Tibial artery (tissue), 4 donors: ENCODE measurements around the gene SMCO1.

ENCODE experiments used
- DNase-seq, 2 donors: peaks; one replicate each; pipeline ENCODE4 v3.0.0-alpha.2; 2019
- H3K27ac ChIP-seq, 2 donors: fragments of 200-600 bp; sonication (generic) in 1 of 2; 1 replicate in 1 of 2; 2 replicates in 1 of 2; pipeline ENCODE4 v1.5.1; 2018 to 2019; ENCODE audit warnings: mild to moderate bottlenecking in 1 of 2
- H3K27me3 ChIP-seq, 2 donors: fragments of 200-600 bp; sonication (generic) in 1 of 2; one replicate each; pipeline versions ENCODE4 v1.5.1 to v1.6.0; 2016 to 2019
- H3K36me3 ChIP-seq, 3 donors: fragments of 200-600 bp; sonication (generic) in 2 of 3; one replicate each; pipeline ENCODE4 v1.5.1; 2016 to 2019; ENCODE audit warnings: mild to moderate bottlenecking in 2 of 3
- H3K4me1 ChIP-seq, 4 donors: fragments of 200-600 bp; sonication (generic) in 2 of 4; 1 replicate in 3 of 4; 2 replicates in 1 of 4; pipeline ENCODE4 v1.5.1; 2016 to 2019
- H3K4me3 ChIP-seq, 2 donors: fragments of 200-600 bp; sonication (generic) in 1 of 2; 1 replicate in 1 of 2; 2 replicates in 1 of 2; pipeline ENCODE4 v1.5.1; 2018 to 2019; ENCODE audit warnings: mild to moderate bottlenecking in 2 of 2
- H3K9me3 ChIP-seq, 3 donors: fragments of 200-600 bp; sonication (generic) in 1 of 3; one replicate each; pipeline ENCODE4 v1.5.1; 2016 to 2019
- CTCF ChIP-seq, 2 experiments: fragments of 200-600 bp in 1 of 2; fragments of 450-650 bp in 1 of 2; IDR thresholded peaks; one replicate each; pipeline ENCODE4 v1.5.1; 2017 to 2019; ENCODE audit warnings: antibody characterized with exemption in 2 of 2, mild to moderate bottlenecking in 1 of 2, moderate library complexity in 1 of 2
- intact Hi-C: fragments of 100-400 bp; cut with DNase I; formaldehyde crosslinking; loops from one replicate; pipeline ENCODE4 v1.15.0; 2023; ENCODE audit warnings: low total_unique reads

SMCO1 gene

GRCh38 chr3:196503196-196504076, 11.7 kb downstream of the SMCO1 start, which contains the start of gene RNF168:
TSS of gene RNF168 (minus strand) at chr3:196503768. CDS start at chr3:196503173, 595 bp downstream.
- Histone ChIP-seq H3K9me3 (peaks cover 0 to 6% (median 0%) of the 10 kb centered on the region in 3 donors), H3K36me3 (no peaks in the 10 kb centered on the region), H3K27ac (peak within 1 kb of the TSS; percentile 95 to 97), H3K4me1 (peaks cover 0 to 37% (median 19%) of the 10 kb centered on the region in 4 donors), H3K4me3 (peak within 1 kb of the TSS; percentile 87 to 98), H3K27me3 (no peaks in the 10 kb centered on the region)
- peak; percentile 93 to 97 for DNase-seq
- intact Hi-C loops, result loop anchor here (2.0 kb wide), 1 partner anchor 71 kb away; the partner anchor contains the start of gene UBXN7
- peak in 1 of 2 experiments; percentile 12 for TF ChIP-seq CTCF (IDR thresholded peaks at IDR 0.05)

GRCh38 chr3:196502775-196503195, 12.4 kb downstream of the SMCO1 start:
- Histone ChIP-seq H3K36me3 (no peaks in the 10 kb centered on the region), H3K27me3 (no peaks in the 10 kb centered on the region), H3K27ac (peak overlapping the region; percentile 95 to 97), H3K4me3 (peak overlapping the region; percentile 87 to 98), H3K4me1 (peaks cover 0 to 41% (median 19%) of the 10 kb centered on the region in 4 donors), H3K9me3 (peaks cover 0 to 6% (median 0%) of the 10 kb centered on the region in 3 donors)
- TF ChIP-seq CTCF (IDR thresholded peaks at IDR 0.05), result no peak
- intact Hi-C loops, result loop anchor here (2.0 kb wide), 1 partner anchor 70 kb away; the partner anchor contains the start of gene UBXN7
- peak; percentile 54 to 69 for DNase-seq

GRCh38 chr3:196501316-196502044, 13.7 kb downstream of the SMCO1 start:
- DNase-seq, result no peak
- H3K4me3 ChIP-seq, result peak overlapping the region; percentile 87 to 98
- H3K27me3 ChIP-seq, result no peaks in the 10 kb centered on the region
- H3K36me3 ChIP-seq, result no peaks in the 10 kb centered on the region
- peaks cover 0 to 41% (median 19%) of the 10 kb centered on the region in 4 donors for H3K4me1 ChIP-seq
- peaks cover 0 to 2% (median 0%) of the 10 kb centered on the region in 3 donors for H3K9me3 ChIP-seq
- no peak for TF ChIP-seq CTCF (IDR thresholded peaks at IDR 0.05)
- intact Hi-C loops, result loop anchor here (2.0 kb wide), 1 partner anchor 69 kb away; the partner anchor contains the start of gene UBXN7
- peak overlapping the region in 1 of 2 donors; percentile 95 for H3K27ac ChIP-seq

GRCh38 chr3:196499807-196500524, 15.2 kb downstream of the SMCO1 start:
- no peaks in the 10 kb centered on the region for H3K27me3 ChIP-seq
- DNase-seq, result no peak
- intact Hi-C loops, result no loop called here
- no peaks in the 10 kb centered on the region for H3K9me3 ChIP-seq
- peaks cover 0 to 41% (median 19%) of the 10 kb centered on the region in 4 donors for H3K4me1 ChIP-seq
- H3K36me3 ChIP-seq, result no peaks in the 10 kb centered on the region
- peak overlapping the region in 1 of 2 donors; percentile 95 for H3K27ac ChIP-seq
- H3K4me3 ChIP-seq, result peak overlapping the region; percentile 87 to 98
- TF ChIP-seq CTCF (IDR thresholded peaks at IDR 0.05), result no peak

GRCh38 chr3:196499061-196499460, 16.1 kb downstream of the SMCO1 start:
- Histone ChIP-seq H3K27ac (no peak overlapping the region), H3K4me3 (no peak overlapping the region), H3K4me1 (peaks cover 0 to 37% (median 18%) of the 10 kb centered on the region in 4 donors), H3K9me3 (no peaks in the 10 kb centered on the region), H3K36me3 (no peaks in the 10 kb centered on the region), H3K27me3 (no peaks in the 10 kb centered on the region)
- intact Hi-C loops, result no loop called here
- no peak for DNase-seq
- TF ChIP-seq CTCF (IDR thresholded peaks at IDR 0.05), result no peak
